ENCODE data around the gene SLC15A4. TPM values are rescaled to one million over a fixed set of nuclear protein-coding genes. Genes with fewer than 3 reads are reported as not detected.
"Not testable (repeated sequence)": the region's sequence is repeated elsewhere in the genome, so short reads cannot be mapped to it uniquely, and the experiment has no call there.

SLC15A4 gene
- total and polyA plus RNA-seq, 4 donors, result 7.3 to 25.3 (median 14.9) TPM

GRCh38 chr12:128842579-128842978 lies 18.8 kb upstream of the SLC15A4 start:
- 94% methylated on average over 11 of the region's 11 CpGs for WGBS
- Histone ChIP-seq H3K4me1 (ENCODE audit: control insufficient read depth in 4 of 4, insufficient read depth in 4 of 4, low read length in 3 of 4) (no peaks in the 10 kb centered on the region), H3K9ac (ENCODE audit: low read depth in 1 of 2, low read length in 2 of 2) (no peak overlapping the region), H3K36me3 (ENCODE audit: control insufficient read depth in 4 of 4, insufficient read depth in 3 of 4, low read depth in 1 of 4, low read length in 3 of 4) (no peaks in the 10 kb centered on the region), H3K27ac (ENCODE audit: low read depth in 1 of 2, low read length in 2 of 2) (no peak overlapping the region), H3K27me3 (ENCODE audit: control insufficient read depth in 4 of 4, insufficient read depth in 4 of 4, low read length in 3 of 4) (no peaks in the 10 kb centered on the region), H3K4me3 (ENCODE audit: low read depth in 1 of 3, low read length in 3 of 3) (no peak overlapping the region), H3K9me3 (ENCODE audit: control insufficient read depth in 4 of 4, low read length in 3 of 4) (no peaks in the 10 kb centered on the region)
- no peak for TF ChIP-seq ATF3 (IDR thresholded peaks at IDR 0.05)
- no peak for TF ChIP-seq HNF4A (conservative IDR thresholded peaks at IDR 0.05)
- no peak for DNase-seq (ENCODE audit: low spot score)

GRCh38 chr12:128840862-128841468 lies 17.2 kb upstream of the SLC15A4 start:
- DNase-seq (ENCODE audit: low spot score), result no peak
- Histone ChIP-seq H3K9ac (ENCODE audit: low read depth in 1 of 2, low read length in 2 of 2) (no peak overlapping the region), H3K27me3 (ENCODE audit: control insufficient read depth in 4 of 4, insufficient read depth in 4 of 4, low read length in 3 of 4) (no peaks in the 10 kb centered on the region), H3K9me3 (ENCODE audit: control insufficient read depth in 4 of 4, low read length in 3 of 4) (no peaks in the 10 kb centered on the region), H3K4me3 (ENCODE audit: low read depth in 1 of 3, low read length in 3 of 3) (no peak overlapping the region), H3K27ac (ENCODE audit: low read depth in 1 of 2, low read length in 2 of 2) (no peak overlapping the region), H3K36me3 (ENCODE audit: control insufficient read depth in 4 of 4, insufficient read depth in 3 of 4, low read depth in 1 of 4, low read length in 3 of 4) (no peaks in the 10 kb centered on the region), H3K4me1 (ENCODE audit: control insufficient read depth in 4 of 4, insufficient read depth in 4 of 4, low read length in 3 of 4) (no peaks in the 10 kb centered on the region)
- TF ChIP-seq REST (IDR thresholded peaks at IDR 0.05) (no peak), SP1 (IDR thresholded peaks at IDR 0.05) (no peak), RAD21 (IDR thresholded peaks at IDR 0.05) (no peak), ZBTB33 (IDR thresholded peaks at IDR 0.05) (no peak), GABPA (IDR thresholded peaks at IDR 0.05 in 1 of 2, conservative IDR thresholded peaks at IDR 0.05 in 1 of 2) (no peak), FOXA2 (IDR thresholded peaks at IDR 0.05) (no peak), CTCF (IDR thresholded peaks at IDR 0.05; ENCODE audit: low read depth, low read length, missing input control) (no peak), JUND (IDR thresholded peaks at IDR 0.05) (no peak), EGR1 (IDR thresholded peaks at IDR 0.05; ENCODE audit: low read depth in 2 of 2) (no peak), HNF4A (conservative IDR thresholded peaks at IDR 0.05) (no peak), NR2F2 (IDR thresholded peaks at IDR 0.05) (no peak), HNF4G (IDR thresholded peaks at IDR 0.05) (no peak), MAX (IDR thresholded peaks at IDR 0.05) (no peak), TAF1 (conservative IDR thresholded peaks at IDR 0.05) (no peak), FOXA1 (IDR thresholded peaks at IDR 0.05) (no peak)
- WGBS, result 64% methylated on average over 8 of the region's 8 CpGs

- H3K9ac ChIP-seq (ENCODE audit: low read depth in 1 of 2, low read length in 2 of 2); H3K9me3 ChIP-seq (ENCODE audit: control insufficient read depth in 4 of 4, low read length in 3 of 4); H3K27ac ChIP-seq (ENCODE audit: low read depth in 1 of 2, low read length in 2 of 2); H3K4me3 ChIP-seq (ENCODE audit: low read depth in 1 of 3, low read length in 3 of 3); H3K27me3 ChIP-seq (ENCODE audit: control insufficient read depth in 4 of 4, insufficient read depth in 4 of 4, low read length in 3 of 4); DNase-seq (ENCODE audit: low spot score); H3K4me1 ChIP-seq (ENCODE audit: control insufficient read depth in 4 of 4, insufficient read depth in 4 of 4, low read length in 3 of 4); H3K36me3 ChIP-seq (ENCODE audit: control insufficient read depth in 4 of 4, insufficient read depth in 3 of 4, low read depth in 1 of 4, low read length in 3 of 4): not testable (repeated sequence)
- 81% methylated on average over 12 of the region's 12 CpGs for WGBS
These were observed 16.1 kb upstream of the SLC15A4 start for GRCh38 chr12:128839885-128840284.

Measured in liver (tissue), 9 donors.